GM18507 (cell line): ENCODE results near the gene OR6K3.
"Not testable (repeated sequence)": the region's sequence is repeated elsewhere in the genome, so short reads cannot be mapped to it uniquely, and the experiment has no call there.

Experiments
- DNase-seq: peaks from one replicate; pipeline ENCODE4 v3.0.0; 2011; ENCODE audit warnings: low read depth; ENCODE audit not compliant: insufficient read length; ENCODE audit errors: extremely low spot score
- FAIRE-seq: peaks from 2 replicates; lab custom pipeline; 2011; peaks lifted over from hg19 to GRCh38; lab: Jason Lieb, UNC

The OR6K3 gene, protein sequence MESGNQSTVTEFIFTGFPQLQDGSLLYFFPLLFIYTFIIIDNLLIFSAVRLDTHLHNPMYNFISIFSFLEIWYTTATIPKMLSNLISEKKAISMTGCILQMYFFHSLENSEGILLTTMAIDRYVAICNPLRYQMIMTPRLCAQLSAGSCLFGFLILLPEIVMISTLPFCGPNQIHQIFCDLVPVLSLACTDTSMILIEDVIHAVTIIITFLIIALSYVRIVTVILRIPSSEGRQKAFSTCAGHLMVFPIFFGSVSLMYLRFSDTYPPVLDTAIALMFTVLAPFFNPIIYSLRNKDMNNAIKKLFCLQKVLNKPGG

GRCh38 chr1:158720620-158721019 is at the start of gene OR6K3:
Gene OR6K3 (minus strand): TSS chr1:158720720. CDS start chr1:158718115, 2,605 bp downstream.
- FAIRE-seq: no peak
- DNase-seq: no peak

DNA sequence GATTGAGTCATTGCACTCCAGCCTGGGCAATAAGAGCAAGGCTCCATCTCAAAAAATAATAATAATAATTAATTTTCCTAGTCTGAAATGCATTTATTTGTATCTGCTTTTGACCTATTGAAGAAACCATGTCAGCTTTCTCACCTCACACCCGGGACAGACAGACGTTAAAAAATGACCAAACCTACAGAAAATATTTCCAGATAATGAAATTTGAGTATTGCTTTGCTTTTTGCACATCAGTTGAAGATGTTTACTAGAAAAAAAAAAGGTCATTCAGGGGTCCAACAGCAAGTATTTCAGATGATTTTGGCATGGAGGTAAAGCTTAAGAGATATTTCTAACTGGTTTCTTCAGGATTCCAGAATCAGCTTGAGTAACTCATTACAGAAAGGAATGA is 33.9 kb upstream of the OR6K3 start, which contains the start of gene OR6K6:
Gene OR6K6 (plus strand): TSS at position 301 of the 400 bp plus-strand sequence. CDS start 168 bp downstream, outside the sequence.
- FAIRE-seq (no peak), DNase-seq (no peak)

DNA sequence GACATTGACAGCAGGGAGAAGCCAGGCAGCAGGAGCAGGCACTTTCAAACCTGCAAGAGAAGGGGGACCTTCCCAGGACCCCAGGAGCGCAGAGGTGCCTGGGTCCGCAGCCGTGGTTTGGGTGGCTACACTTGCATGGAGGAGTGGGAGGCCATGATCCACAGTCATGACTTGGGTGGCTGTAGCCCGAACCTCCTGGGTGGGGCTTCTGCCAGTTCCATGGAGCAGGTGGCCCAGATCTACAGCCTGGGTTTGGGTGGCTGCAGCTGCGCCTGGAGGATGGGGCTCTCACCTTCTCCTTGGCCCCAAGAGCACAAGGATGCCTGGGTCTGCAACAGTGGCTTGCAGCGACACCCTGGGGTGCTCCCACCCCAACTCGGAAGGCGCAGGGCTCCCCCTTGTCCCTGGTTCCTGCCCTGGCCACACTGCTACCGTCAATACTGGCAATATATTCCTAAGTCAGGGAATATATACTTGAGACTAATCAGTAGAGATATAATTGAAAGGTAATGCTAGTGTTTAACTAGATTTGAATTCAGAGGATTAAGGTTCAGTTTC is 31.7 kb upstream of the OR6K3 start:
- FAIRE-seq (no peak), DNase-seq (no peak)

DNA sequence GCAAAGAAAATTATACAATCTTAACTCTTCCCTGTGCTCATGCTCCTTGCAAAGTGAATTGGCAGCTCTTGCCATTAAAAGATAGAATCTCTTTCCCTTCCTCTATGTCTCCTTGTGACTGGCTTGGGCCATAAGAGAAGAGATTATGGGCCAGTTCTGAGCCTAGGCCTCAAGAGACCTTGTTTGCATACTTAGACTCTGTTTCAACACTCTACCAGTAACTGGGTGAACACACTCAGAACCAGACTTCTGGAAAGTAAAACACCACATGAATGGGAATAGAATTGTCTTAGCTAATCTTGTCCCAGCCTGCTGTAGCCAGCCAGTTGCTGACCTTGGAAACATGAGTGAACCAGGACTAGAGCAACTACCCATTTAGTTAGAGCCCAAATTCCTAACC is 15.3 kb upstream of the OR6K3 start:
- FAIRE-seq: no peak

DNA sequence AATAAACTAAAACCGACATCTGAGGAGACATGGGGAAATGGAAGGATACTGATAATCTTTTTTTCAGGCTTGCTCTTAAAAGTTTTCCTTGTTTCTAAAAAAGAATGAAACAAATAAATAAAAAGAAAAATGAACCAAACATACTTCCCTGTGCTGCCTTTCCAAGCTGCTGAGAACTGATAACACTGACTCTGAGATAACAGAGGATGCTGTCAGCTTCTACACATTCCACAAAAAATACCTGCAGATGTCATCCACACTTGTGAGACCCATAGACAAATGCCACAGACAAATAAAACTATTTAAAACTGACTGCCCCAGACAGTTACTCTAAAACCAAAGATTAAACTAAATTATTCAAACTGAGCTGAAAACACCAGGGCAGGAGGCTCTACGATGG is 12.0 kb upstream of the OR6K3 start:
- DNase-seq: no peak
- no peak for FAIRE-seq

More for the DNA sequence above, 15.3 kb upstream of the OR6K3 start:
- no peak for DNase-seq

GRCh38 chr1:158731707-158732106 is 11.2 kb upstream of the OR6K3 start:
- FAIRE-seq (no peak), DNase-seq (no peak)

GRCh38 chr1:158730453-158730852 is 9.9 kb upstream of the OR6K3 start:
- DNase-seq (no peak), FAIRE-seq (no peak)

GRCh38 chr1:158728510-158729225 is 8.1 kb upstream of the OR6K3 start:
- DNase-seq (no peak), FAIRE-seq (no peak)

GRCh38 chr1:158724442-158724841 is 3.9 kb upstream of the OR6K3 start:
- DNase-seq: no peak
- no peak for FAIRE-seq

DNA sequence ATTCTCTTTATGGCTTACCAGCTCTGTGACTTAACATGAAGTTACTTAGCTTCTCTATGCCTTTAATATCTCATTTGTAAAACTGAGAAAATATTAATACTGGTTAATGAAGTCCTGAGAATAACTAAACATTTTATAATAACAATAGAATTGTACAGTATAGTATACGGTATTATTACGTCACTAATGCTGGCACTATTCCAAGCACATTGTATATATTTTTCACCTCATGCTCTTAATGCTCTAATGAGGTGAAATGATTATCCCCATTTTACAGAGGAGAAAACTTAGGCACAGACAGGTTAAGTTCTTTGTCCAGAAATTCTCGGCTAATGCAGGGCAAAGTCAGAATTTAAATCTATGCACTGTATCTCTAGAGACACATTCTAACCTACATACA is 856 bp downstream of the OR6K3 start:
- FAIRE-seq (no peak), DNase-seq (no peak)

DNA sequence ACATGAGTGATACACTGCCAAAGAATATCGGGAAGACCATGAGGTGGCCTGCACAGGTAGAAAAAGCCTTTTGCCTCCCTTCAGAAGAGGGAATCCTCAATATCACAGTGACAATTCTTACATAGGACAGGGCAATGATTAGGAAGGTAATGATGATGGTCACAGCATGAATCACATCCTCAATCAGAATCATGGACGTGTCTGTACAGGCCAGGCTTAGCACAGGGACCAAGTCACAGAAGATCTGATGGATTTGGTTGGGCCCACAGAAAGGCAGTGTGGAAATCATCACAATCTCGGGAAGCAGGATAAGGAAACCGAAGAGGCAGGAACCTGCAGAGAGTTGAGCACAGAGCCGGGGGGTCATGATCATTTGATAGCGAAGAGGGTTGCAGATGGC is 3.2 kb downstream of the OR6K3 start:
- DNase-seq: no peak
- no peak for FAIRE-seq

DNA sequence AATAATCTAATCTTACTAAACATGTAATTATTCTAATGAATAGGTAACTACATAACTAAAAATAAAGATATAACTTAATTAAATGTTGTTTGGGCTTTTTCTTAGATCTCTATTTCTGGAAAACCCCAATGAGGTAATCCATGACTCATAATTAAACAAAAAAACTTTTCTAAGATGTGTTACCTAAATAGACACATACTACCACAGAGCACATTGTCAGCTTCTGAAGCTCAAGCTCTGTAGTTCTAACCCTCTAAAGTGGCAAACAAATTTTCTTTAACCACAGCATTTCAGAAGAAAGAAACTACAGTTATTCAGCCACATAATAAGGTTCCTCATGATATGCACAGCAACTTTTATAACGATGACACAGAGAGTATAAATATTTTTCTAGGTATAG is 4.2 kb downstream of the OR6K3 start:
- no peak for FAIRE-seq
- DNase-seq: no peak

DNA sequence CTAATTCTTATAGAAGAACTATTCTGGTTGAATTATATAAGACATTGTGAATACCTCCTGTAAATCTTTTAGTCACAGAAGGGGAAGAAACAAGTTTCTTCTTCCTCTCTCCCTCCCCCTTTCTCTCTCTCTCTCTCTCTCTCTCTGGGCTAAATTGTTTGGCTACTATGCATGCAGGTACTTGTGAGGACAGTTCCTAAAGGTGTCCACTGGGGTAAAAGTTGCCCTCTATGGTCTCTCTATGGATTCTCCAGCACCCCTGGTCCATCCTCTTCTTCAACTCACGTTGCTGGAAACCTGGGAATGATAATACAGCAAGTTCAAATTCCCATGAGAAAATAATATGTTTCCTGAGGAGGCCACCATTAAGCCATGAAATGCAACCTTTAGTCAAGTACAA is 5.8 kb downstream of the OR6K3 start:
- no peak for FAIRE-seq

GRCh38 chr1:158711098-158711497 is 9.4 kb downstream of the OR6K3 start:
- DNase-seq (no peak), FAIRE-seq (no peak)

More for the DNA sequence above, 5.8 kb downstream of the OR6K3 start:
- no peak for DNase-seq

- FAIRE-seq: no peak
- DNase-seq: no peak
Observed at GRCh38 chr1:158706096-158706495, 14.4 kb downstream of the OR6K3 start.

GRCh38 chr1:158700552-158700951 is 20.0 kb downstream of the OR6K3 start, which contains the start of gene OR6K2:
Gene OR6K2 (minus strand): TSS chr1:158700652. CDS start chr1:158700652, 0 bp downstream.
- DNase-seq (no peak), FAIRE-seq (no peak)

- no peak for DNase-seq
- FAIRE-seq: no peak
Observed at GRCh38 chr1:158694596-158694995, 25.9 kb downstream of the OR6K3 start.

DNA sequence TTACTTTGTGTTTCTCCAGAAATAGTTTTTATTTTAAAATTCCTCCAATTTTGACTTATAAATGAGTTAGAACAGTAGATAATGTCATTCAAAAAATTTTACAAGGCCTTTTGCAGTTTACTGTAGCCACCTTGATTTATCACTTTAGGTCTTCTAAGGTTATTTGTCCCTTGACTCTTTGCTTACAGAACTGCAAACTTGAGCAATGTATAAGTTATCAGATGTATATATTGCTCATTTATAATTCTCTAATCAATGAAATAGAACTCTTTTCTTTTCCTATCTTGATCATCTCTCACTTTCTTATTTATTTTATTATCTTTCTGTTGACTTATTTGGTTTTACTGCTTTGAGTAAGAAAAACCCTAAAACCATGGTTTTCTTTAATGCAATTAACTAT is 28.2 kb downstream of the OR6K3 start:
- DNase-seq (no peak), FAIRE-seq (no peak)

GRCh38 chr1:158691907-158692306 is 28.6 kb downstream of the OR6K3 start:
- no peak for FAIRE-seq

DNA sequence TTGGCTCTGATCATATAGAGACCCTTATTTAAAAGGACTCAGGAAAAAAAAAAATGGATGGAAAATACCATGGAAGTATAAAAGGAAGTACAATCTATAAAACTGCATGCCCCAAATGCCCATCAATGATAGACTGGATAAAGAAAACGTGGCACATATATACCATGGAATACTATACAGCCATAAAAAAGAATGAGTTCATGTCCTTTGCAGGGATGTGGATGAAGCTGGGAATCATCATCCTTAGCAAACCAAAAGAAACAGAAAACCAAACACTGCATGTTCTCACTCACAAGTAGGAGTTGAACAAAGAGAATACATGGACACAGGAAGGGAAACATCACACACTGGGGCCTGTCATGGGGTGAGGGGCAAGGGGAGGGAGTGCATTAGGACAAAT is 29.4 kb downstream of the OR6K3 start:
- FAIRE-seq, DNase-seq: not testable (repeated sequence)

More at GRCh38 chr1:158691907-158692306, 28.6 kb downstream of the OR6K3 start:
- DNase-seq: no peak
